Glomerular endothelial cell (primary cell): Measurements from ENCODE around the gene VRTN. TPM values are rescaled to one million over a fixed set of nuclear protein-coding genes. Genes with fewer than 3 reads are reported as not detected.

Source experiments
- total RNA-seq: library from RNA; depleted of rRNA; stranded (reverse); fragments of >200 nt; gene quantifications from 2 replicates; pipeline ENCODE4 v1.2.3, GENCODE V29; 2015

The VRTN gene
- total RNA-seq, 1 donor from 2014 or later = not detected

Other genes starting within 250 kb of the VRTN start
- not detected in 2 replicates for gene VSX2, start 109.0 kb upstream of the VRTN start, total RNA-seq
- 51.2 and 70.4 TPM in 2 replicates for gene ABCD4, start 45.5 kb upstream of the VRTN start, total RNA-seq
- not detected in 2 replicates for gene SYNDIG1L, start 77.7 kb downstream of the VRTN start, total RNA-seq
- gene NPC2, start 144.8 kb downstream of the VRTN start, total RNA-seq = 615 and 804 TPM in 2 replicates
- gene ISCA2, start 145.3 kb downstream of the VRTN start, total RNA-seq = 10.7 and 11.1 TPM in 2 replicates